ENCODE data around the gene RCC2.

DNA sequence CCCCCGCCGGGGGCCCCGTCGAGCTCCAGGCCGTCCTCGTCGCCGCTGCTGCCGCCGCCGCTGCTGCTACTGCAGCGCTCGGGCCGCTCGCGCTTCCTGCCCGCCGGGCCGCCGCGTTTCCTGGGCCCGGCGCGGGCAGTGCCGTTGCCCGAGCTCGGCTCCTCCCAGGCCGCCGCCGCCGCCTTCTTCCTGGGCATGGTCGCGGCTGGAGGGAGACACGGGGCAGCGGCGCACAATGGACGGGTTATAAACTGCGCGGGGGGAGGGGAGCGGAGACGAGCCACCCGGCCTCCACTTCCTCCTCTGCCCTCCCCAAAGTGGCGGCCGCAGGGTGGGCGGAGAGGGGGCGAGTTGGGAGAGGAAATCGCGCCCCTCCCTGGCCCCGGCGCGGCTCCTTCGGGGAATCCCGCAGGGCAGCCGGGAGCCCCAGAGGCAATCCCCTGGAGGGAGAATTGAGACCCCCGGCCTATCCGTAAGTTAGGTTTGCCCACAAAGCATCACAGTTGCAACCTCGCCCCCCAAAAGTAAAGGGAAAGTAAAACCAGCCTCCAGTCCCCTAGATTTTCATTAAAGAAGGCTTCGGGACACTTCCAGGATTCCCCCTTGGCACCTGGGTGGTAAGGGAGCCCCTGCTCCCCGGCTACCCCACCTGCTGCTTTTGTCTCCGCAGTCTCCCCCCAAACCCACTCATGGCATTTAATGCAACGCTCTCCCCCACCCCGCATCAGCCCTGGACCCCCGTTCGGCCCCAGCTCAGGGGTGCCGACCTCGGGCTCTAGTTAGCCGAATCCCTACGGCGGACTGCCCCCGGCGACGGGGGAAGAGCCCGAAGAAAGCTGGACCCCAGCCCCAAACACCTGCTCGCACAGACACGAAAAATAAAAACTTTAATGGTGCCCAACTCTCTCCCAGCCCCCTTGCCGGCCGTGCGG lies 893 bp downstream of the RCC2 start:
- TF ChIP-seq, protein P1, sequence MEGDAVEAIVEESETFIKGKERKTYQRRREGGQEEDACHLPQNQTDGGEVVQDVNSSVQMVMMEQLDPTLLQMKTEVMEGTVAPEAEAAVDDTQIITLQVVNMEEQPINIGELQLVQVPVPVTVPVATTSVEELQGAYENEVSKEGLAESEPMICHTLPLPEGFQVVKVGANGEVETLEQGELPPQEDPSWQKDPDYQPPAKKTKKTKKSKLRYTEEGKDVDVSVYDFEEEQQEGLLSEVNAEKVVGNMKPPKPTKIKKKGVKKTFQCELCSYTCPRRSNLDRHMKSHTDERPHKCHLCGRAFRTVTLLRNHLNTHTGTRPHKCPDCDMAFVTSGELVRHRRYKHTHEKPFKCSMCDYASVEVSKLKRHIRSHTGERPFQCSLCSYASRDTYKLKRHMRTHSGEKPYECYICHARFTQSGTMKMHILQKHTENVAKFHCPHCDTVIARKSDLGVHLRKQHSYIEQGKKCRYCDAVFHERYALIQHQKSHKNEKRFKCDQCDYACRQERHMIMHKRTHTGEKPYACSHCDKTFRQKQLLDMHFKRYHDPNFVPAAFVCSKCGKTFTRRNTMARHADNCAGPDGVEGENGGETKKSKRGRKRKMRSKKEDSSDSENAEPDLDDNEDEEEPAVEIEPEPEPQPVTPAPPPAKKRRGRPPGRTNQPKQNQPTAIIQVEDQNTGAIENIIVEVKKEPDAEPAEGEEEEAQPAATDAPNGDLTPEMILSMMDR (IDR thresholded peaks at IDR 0.05; ENCODE audit: low read depth, low read length): no peak
- TF ChIP-seq POLR2A (IDR thresholded peaks at IDR 0.05; ENCODE audit: extremely low read depth, insufficient read length) (peak; percentile 71), MYC (IDR thresholded peaks at IDR 0.05; ENCODE audit: low read depth, low read length) (peak; percentile 79)

Measured in NB4 (cell line).